ENCODE measurements around the gene FAM111A. TPM values are rescaled to one million over a fixed set of nuclear protein-coding genes. Genes with fewer than 3 reads are reported as not detected.

Gene FAM111A
- total RNA-seq, 1 experiment from 2014 or later, result 20.1 TPM

GRCh38 chr11:59178402-59178801 lies 35.7 kb downstream of the FAM111A start:
- H3K27ac ChIP-seq (ENCODE audit: insufficient read length, low read depth, low read length), result no peak overlapping the region
- H4K20me1 ChIP-seq (ENCODE audit: control insufficient read depth, insufficient read depth, insufficient read length), result no peaks in the 10 kb centered on the region
- no peak overlapping the region for H3K14ac ChIP-seq (ENCODE audit: insufficient read depth, low read length)
- no peak overlapping the region for H4K91ac ChIP-seq (ENCODE audit: insufficient read length, low read depth, low read length)
- Mint-ChIP-seq H3K4me1 (peaks cover 30 to 56% of the 10 kb centered on the region in 2 experiments), H3K36me3 (ENCODE audit: insufficient read depth in 1 of 3, low read depth in 3 of 3) (peaks cover 16 to 40% (median 37%) of the 10 kb centered on the region in 3 experiments; a peak in 6 of 7 replicates), H3K4me3 (no peak overlapping the region), H3K9me3 (peaks cover 8 to 12% of the 10 kb centered on the region in 2 experiments; a peak in 3 of 5 replicates), H3K27me3 (ENCODE audit: low read depth) (no peaks in the 10 kb centered on the region; the same call in 1 of the 2 replicates), H3K27ac (no peak overlapping the region)
- H3K4me2 ChIP-seq (ENCODE audit: insufficient read depth, insufficient read length, low read length), result no peak overlapping the region
- no peak overlapping the region for H3K56ac ChIP-seq (ENCODE audit: insufficient read length, low read depth, low read length)
- TF ChIP-seq CTCF (conservative IDR thresholded peaks at IDR 0.05), result no peak
- no peak overlapping the region for H2AK5ac ChIP-seq (ENCODE audit: insufficient read length, low read length)
- H3T11ph ChIP-seq (ENCODE audit: low read length), result no peak overlapping the region
- no peaks in the 10 kb centered on the region for H3K9me3 ChIP-seq (ENCODE audit: control insufficient read depth, low read depth, low read length)
- H2BK20ac ChIP-seq (ENCODE audit: low read depth, low read length, poor library complexity, severe bottlenecking), result no peak overlapping the region
- no peak overlapping the region for H2BK120ac ChIP-seq (ENCODE audit: low read depth, low read length, poor library complexity, severe bottlenecking)
- no peak overlapping the region for H2AFZ ChIP-seq (ENCODE audit: low read length)
- DNase-seq, result no peak
- no peak overlapping the region for H2BK5ac ChIP-seq (ENCODE audit: insufficient read length, low read length)
- H3K4me1 ChIP-seq (ENCODE audit: insufficient read depth, low read length), result peaks cover 3% of the 10 kb centered on the region
- H3K27me3 ChIP-seq (ENCODE audit: insufficient read depth, low read length), result no peaks in the 10 kb centered on the region
- peaks cover 3% of the 10 kb centered on the region for H3K79me1 ChIP-seq (ENCODE audit: insufficient read depth, low read depth, low read length, poor library complexity, severe bottlenecking)
- H3K4ac ChIP-seq (ENCODE audit: low read depth, low read length), result no peak overlapping the region
- H4K8ac ChIP-seq (replicated peaks; ENCODE audit: insufficient read length, low read depth, low read length), result no peak overlapping the region
- H3K23me2 ChIP-seq (ENCODE audit: insufficient read length, low read depth, low read length, poor library complexity, severe bottlenecking), result peaks cover 8% of the 10 kb centered on the region
- H3K23ac ChIP-seq (ENCODE audit: insufficient read length, low read depth, low read length), result no peak overlapping the region
- H4K5ac ChIP-seq (ENCODE audit: insufficient read length, low read depth, low read length), result no peak overlapping the region
- H3K79me2 ChIP-seq (ENCODE audit: insufficient read depth, low read length), result no peaks in the 10 kb centered on the region; the same call in 1 of the 2 replicates
- no peak overlapping the region for H2BK15ac ChIP-seq (ENCODE audit: low read depth, low read length)
- no peak overlapping the region for H3K18ac ChIP-seq (ENCODE audit: insufficient read length, low read depth, low read length)
- no peak overlapping the region for H2BK12ac ChIP-seq (ENCODE audit: insufficient read length, low read depth, low read length)
- H3K9ac ChIP-seq (ENCODE audit: extremely low read depth, insufficient read length, low read length), result no peak overlapping the region
